C4-2B (cell line): ENCODE results near the gene CDC45.
"Not testable (repeated sequence)": the region's sequence is repeated elsewhere in the genome, so short reads cannot be mapped to it uniquely, and the experiment has no call there.

Experiments
- CTCF ChIP-seq: fragments of 450-650 bp; conservative IDR thresholded peaks from 2 replicates; pipeline ENCODE4 v1.5.1; 2017; ENCODE audit warnings: mild to moderate bottlenecking
- ZFX ChIP-seq: fragments of 450-650 bp; IDR thresholded peaks from 2 replicates; pipeline ENCODE4 v1.6.1; 2017

GRCh38 chr22:19531327-19531726 is 51.6 kb downstream of the CDC45 start:
- not testable (repeated sequence) for TF ChIP-seq CTCF, ZFX
